Measurements from ENCODE around the gene SCN8A.

The SCN8A gene

DNA sequence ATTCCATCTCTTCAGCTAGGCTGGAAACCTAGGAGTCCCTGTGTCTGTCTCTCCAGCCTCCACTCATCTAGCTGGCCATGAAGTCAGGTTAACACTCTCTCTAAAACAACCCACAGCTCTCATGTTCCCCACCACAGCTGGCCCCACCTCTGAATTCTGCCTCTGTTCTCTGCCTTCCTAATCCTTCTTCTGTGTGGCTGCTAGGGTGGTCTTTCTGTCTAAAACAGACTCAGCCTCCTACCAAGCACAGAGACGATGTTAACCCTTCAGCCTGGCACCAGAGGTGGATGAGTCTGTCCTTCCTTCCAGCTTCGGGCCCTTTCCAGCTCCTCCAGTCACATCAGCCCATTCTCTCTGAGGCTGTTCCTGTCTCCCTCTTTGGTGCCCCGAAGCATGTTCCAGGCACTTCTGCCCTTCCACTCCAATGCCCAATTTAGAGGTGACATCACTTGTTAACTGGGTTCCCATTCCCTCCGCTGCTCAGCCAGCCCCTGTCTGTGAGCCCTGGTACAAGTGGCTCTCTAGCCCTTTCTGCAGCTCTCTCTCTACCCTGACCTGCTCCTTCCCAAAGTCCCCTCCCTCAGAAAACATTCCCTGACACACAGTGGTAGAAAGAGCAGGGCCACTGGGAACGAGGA lies 248.4 kb downstream of the SCN8A start:
- DNase-seq, result no peak
- H3K4me3 ChIP-seq (ENCODE audit: low read depth, low read length), result no peak overlapping the region
- no peaks in the 10 kb centered on the region for H3K36me3 ChIP-seq (replicated peaks)
- peaks cover 29% of the 10 kb centered on the region for H3K27me3 ChIP-seq (replicated peaks)
- TF ChIP-seq CTCF (IDR thresholded peaks at IDR 0.05; ENCODE audit: low read depth, low read length, missing control alignments), result no peak
- H3K27ac ChIP-seq, result no peak overlapping the region
- in situ Hi-C loops (cut with HindIII; ENCODE audit: low pct_ligation_motif_present, low sequenced_read_pairs), result no loop called here

DNA sequence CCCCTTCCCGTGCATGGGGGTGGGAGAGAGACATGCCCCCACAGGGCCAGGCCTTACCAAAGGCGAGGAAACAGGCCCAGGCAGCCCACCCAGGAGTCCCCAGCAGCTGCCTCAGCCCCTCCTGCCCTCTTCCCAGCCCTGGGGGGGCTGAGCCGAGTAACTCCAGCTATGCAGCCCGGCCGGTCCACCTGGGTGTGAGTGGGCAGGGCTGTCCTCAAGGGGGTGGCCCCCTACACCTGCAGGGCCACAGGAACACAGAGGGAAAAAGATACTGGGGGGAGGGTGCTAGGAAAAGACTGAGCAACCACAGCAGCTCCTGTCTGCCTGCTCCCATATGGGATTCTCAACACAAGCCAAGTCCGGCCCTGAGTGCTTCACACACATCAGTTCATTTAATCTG lies 249.9 kb downstream of the SCN8A start:
- DNase-seq, result no peak
- in situ Hi-C loops (cut with HindIII; ENCODE audit: low pct_ligation_motif_present, low sequenced_read_pairs), result no loop called here
- Histone ChIP-seq H3K27ac (no peak overlapping the region), H3K4me3 (ENCODE audit: low read depth, low read length) (no peak overlapping the region), H3K27me3 (replicated peaks) (peaks cover 41% of the 10 kb centered on the region), H3K36me3 (replicated peaks) (no peaks in the 10 kb centered on the region)
- TF ChIP-seq CTCF (IDR thresholded peaks at IDR 0.05; ENCODE audit: low read depth, low read length, missing control alignments), result no peak

DNA sequence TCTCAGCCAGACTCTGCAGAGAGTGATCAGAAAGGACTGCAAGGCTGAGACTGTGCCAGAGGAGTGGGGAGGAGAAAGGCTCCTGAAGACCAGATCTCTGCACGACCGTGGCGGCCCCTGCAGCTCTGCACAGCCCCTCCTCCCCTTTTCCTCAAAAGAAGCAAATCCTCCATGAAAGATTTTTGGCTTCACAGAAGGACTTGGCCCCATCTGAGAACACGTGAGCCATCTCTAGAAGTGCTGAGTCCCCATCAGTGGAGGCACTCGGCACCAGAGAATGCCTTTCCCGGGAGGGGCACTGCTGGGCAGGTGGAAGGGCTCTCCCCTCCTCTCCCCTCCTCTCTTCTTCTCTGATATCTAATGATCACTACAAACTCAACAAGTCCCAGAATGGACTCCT lies 250.7 kb downstream of the SCN8A start:
- in situ Hi-C loops (cut with HindIII; ENCODE audit: low pct_ligation_motif_present, low sequenced_read_pairs), result no loop called here
- no peak overlapping the region for H3K27ac ChIP-seq
- no peaks in the 10 kb centered on the region for H3K36me3 ChIP-seq (replicated peaks)
- no peak for DNase-seq
- no peak overlapping the region for H3K4me3 ChIP-seq (ENCODE audit: low read depth, low read length)
- no peak for TF ChIP-seq CTCF (IDR thresholded peaks at IDR 0.05; ENCODE audit: low read depth, low read length, missing control alignments)
- peaks cover 44% of the 10 kb centered on the region for H3K27me3 ChIP-seq (replicated peaks)

DNA sequence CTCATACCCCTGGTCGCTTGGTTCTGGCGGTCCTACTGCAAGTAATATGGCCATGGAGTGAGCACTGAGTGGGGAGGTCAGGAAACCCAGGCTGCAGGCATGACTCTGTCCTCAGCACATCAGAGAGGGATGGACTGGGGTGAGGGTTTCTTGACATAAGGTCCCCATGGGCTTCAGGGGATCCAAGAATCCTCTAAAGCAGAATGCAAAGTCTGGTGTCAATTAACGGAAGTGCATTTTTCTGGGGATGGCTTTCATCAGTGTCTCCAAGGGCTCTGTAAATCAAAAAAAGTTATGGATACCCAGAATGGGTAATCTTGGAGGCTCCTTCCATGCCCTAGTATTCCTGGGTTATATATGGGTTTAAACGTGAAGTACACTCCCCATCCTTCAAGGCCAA lies 253.8 kb downstream of the SCN8A start:
- peaks cover 65% of the 10 kb centered on the region for H3K27me3 ChIP-seq (replicated peaks)

GRCh38 chr12:51845482-51845881 lies 254.4 kb downstream of the SCN8A start:
- Histone ChIP-seq H3K27me3 (replicated peaks) (peaks cover 67% of the 10 kb centered on the region), H3K4me3 (ENCODE audit: low read depth, low read length) (no peak overlapping the region), H3K27ac (no peak overlapping the region), H3K36me3 (replicated peaks) (no peaks in the 10 kb centered on the region)
- DNase-seq, result no peak
- in situ Hi-C loops (cut with HindIII; ENCODE audit: low pct_ligation_motif_present, low sequenced_read_pairs), result no loop called here
- TF ChIP-seq CTCF (IDR thresholded peaks at IDR 0.05; ENCODE audit: low read depth, low read length, missing control alignments), result no peak

More for the DNA sequence above, 253.8 kb downstream of the SCN8A start:
- Histone ChIP-seq H3K4me3 (ENCODE audit: low read depth, low read length) (no peak overlapping the region), H3K36me3 (replicated peaks) (no peaks in the 10 kb centered on the region), H3K27ac (no peak overlapping the region)
- in situ Hi-C loops (cut with HindIII; ENCODE audit: low pct_ligation_motif_present, low sequenced_read_pairs), result no loop called here
- no peak for TF ChIP-seq CTCF (IDR thresholded peaks at IDR 0.05; ENCODE audit: low read depth, low read length, missing control alignments)
- no peak for DNase-seq

DNA sequence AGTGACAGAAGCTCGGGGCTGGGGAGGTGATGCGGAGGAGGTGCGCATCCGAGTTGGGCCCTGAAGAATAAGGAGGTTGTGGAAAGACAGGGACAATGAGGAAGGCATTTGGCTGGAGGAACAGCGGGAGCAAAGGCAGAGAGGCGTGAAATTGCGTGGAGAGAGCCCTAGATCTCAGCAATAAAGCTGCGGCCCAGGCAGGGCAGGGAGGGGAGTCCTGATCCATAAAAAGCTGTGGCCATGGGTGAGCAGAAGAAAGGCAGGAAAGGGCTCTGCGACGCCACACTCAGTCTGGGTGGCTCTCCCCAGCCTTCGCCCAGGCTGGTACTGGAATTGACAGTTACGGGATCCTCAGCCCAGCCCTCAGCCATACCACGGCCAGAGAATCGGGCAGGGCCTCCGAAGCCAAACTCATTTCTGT lies 255.2 kb downstream of the SCN8A start:
- Histone ChIP-seq H3K36me3 (replicated peaks) (no peaks in the 10 kb centered on the region), H3K27me3 (replicated peaks) (peaks cover 63% of the 10 kb centered on the region), H3K4me3 (ENCODE audit: low read depth, low read length) (no peak overlapping the region), H3K27ac (no peak overlapping the region)
- no peak for DNase-seq
- in situ Hi-C loops (cut with HindIII; ENCODE audit: low pct_ligation_motif_present, low sequenced_read_pairs), result no loop called here
- TF ChIP-seq CTCF (IDR thresholded peaks at IDR 0.05; ENCODE audit: low read depth, low read length, missing control alignments), result no peak

All from brain microvascular endothelial cell (primary cell).